Measurements from ENCODE around the gene LEF1.

LEF1 gene

DNA sequence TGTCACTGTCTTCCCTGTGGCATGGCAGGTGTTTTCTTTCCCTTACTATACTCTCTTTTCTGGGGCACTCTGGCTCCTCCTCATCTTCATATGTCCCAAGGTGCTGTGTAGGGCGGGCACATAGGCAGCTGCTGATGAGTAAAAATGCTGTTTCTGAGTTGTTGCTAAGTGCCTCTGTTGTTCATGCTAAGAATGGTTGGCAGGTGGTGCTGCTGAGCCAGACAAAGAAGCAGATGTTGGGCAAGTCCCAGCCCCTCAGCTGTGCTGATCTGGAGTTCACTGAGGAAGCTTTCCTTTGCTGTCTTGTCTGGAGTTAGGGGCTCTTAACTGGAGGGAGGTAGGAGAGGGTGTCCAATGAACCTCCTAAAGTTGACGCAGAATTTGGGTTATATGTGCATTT, 138.4 kb downstream of the LEF1 start:
- TF ChIP-seq, protein P1, sequence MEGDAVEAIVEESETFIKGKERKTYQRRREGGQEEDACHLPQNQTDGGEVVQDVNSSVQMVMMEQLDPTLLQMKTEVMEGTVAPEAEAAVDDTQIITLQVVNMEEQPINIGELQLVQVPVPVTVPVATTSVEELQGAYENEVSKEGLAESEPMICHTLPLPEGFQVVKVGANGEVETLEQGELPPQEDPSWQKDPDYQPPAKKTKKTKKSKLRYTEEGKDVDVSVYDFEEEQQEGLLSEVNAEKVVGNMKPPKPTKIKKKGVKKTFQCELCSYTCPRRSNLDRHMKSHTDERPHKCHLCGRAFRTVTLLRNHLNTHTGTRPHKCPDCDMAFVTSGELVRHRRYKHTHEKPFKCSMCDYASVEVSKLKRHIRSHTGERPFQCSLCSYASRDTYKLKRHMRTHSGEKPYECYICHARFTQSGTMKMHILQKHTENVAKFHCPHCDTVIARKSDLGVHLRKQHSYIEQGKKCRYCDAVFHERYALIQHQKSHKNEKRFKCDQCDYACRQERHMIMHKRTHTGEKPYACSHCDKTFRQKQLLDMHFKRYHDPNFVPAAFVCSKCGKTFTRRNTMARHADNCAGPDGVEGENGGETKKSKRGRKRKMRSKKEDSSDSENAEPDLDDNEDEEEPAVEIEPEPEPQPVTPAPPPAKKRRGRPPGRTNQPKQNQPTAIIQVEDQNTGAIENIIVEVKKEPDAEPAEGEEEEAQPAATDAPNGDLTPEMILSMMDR (IDR thresholded peaks at IDR 0.05), result no peak
- peaks cover 80 to 99% (median 99%) of the 10 kb centered on the region in 3 donors for H3K36me3 ChIP-seq
- no peak overlapping the region for H3K4me3 ChIP-seq
- intact Hi-C loops (cut with DNase I; ENCODE audit: low total_unique reads), result no loop called here
- no peak overlapping the region for H3K27ac ChIP-seq
- no peaks in the 10 kb centered on the region for H3K9me3 ChIP-seq
- no peaks in the 10 kb centered on the region for H3K27me3 ChIP-seq
- H3K4me1 ChIP-seq, result no peaks in the 10 kb centered on the region
- no peak for DNase-seq

DNA sequence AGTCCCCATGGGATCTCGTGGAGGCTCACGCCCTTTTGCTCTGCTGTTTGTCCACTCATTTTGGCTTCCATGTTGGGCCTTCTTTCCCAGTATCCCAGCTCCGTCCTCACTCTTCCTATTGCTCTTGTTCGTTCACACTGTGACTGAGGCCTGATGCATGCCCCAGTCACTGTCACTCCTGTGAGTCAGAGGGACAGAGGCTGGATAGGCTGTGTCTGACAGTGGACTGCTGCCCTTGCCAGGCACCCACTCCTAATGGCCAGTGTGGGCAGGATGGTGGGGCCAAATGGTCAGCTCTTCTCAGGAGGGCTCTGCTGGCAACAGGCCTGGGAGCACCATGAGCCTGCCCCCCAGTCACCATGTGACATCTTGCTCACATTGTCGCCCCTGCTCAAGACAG, 139.0 kb downstream of the LEF1 start:
- intact Hi-C loops (cut with DNase I; ENCODE audit: low total_unique reads), result no loop called here
- H3K36me3 ChIP-seq, result peaks cover 82 to 99% (median 98%) of the 10 kb centered on the region in 3 donors
- DNase-seq, result no peak

DNA sequence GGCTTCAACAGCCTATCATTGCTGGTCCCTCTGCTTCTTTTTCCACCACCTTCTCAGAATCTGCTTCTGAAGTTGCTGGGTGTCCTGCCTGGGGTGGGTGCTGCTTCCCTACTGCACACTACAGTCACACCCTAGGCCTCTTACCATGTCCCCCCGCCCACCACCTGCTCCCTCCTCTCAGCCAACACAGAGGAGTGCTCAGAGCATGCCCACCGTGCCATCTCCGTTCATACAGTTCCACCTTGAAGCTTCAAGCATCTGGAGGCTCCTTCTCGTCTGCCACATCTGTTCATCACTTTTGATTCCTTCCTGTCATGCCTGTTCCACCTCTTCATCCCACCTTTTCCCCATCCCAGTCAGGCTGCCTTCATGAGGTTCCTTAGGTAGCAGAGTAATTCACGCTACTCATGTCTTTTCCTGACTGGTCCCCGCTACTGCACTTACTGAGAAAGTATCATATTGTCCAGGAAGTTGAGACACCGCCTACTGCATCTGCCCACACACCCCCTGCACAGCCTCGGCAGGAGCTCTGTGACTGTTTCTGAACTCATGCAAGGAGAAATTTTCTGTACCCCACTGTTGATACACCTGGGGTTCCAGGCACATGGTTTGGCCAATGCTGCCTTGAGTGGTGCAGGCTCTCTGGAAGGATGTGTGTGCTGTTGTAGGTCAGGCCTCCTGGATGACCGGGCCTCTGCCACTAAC, 139.6 kb downstream of the LEF1 start:
- no peaks in the 10 kb centered on the region for H3K9me3 ChIP-seq
- DNase-seq, result no peak
- H3K27me3 ChIP-seq, result no peaks in the 10 kb centered on the region
- no peaks in the 10 kb centered on the region for H3K4me1 ChIP-seq
- no peak overlapping the region for H3K27ac ChIP-seq
- TF ChIP-seq, protein P1 (IDR thresholded peaks at IDR 0.05), result no peak
- peaks cover 82 to 99% (median 98%) of the 10 kb centered on the region in 3 donors for H3K36me3 ChIP-seq
- no peak overlapping the region for H3K4me3 ChIP-seq
- intact Hi-C loops (cut with DNase I; ENCODE audit: low total_unique reads), result no loop called here

More for the DNA sequence above, 139.0 kb downstream of the LEF1 start:
- Histone ChIP-seq H3K27ac (no peak overlapping the region), H3K4me3 (no peak overlapping the region), H3K9me3 (no peaks in the 10 kb centered on the region), H3K4me1 (no peaks in the 10 kb centered on the region), H3K27me3 (no peaks in the 10 kb centered on the region)
- TF ChIP-seq, protein P1 (IDR thresholded peaks at IDR 0.05), result no peak

DNA sequence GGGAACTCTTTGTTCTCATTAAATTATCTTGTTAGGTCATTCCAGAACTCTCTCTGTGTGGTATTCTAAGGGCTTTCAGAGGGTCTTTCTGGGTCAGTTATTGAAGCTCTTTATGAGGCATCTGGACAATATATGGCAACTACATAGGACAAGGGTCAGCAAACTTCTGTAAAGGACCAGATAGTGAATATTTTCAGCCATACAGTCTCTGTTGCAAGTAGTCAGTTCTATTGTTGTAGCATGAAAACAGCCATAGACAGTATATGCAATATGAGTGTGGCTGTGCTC, 143.9 kb downstream of the LEF1 start:
- intact Hi-C loops (cut with DNase I; ENCODE audit: low total_unique reads), result no loop called here
- TF ChIP-seq, protein P1 (IDR thresholded peaks at IDR 0.05), result no peak
- no peaks in the 10 kb centered on the region for H3K4me1 ChIP-seq
- no peak for DNase-seq
- no peak overlapping the region for H3K27ac ChIP-seq
- H3K27me3 ChIP-seq, result no peaks in the 10 kb centered on the region
- H3K36me3 ChIP-seq, result peaks cover 83 to 98% (median 83%) of the 10 kb centered on the region in 3 donors
- H3K4me3 ChIP-seq, result no peak overlapping the region
- no peaks in the 10 kb centered on the region for H3K9me3 ChIP-seq

DNA sequence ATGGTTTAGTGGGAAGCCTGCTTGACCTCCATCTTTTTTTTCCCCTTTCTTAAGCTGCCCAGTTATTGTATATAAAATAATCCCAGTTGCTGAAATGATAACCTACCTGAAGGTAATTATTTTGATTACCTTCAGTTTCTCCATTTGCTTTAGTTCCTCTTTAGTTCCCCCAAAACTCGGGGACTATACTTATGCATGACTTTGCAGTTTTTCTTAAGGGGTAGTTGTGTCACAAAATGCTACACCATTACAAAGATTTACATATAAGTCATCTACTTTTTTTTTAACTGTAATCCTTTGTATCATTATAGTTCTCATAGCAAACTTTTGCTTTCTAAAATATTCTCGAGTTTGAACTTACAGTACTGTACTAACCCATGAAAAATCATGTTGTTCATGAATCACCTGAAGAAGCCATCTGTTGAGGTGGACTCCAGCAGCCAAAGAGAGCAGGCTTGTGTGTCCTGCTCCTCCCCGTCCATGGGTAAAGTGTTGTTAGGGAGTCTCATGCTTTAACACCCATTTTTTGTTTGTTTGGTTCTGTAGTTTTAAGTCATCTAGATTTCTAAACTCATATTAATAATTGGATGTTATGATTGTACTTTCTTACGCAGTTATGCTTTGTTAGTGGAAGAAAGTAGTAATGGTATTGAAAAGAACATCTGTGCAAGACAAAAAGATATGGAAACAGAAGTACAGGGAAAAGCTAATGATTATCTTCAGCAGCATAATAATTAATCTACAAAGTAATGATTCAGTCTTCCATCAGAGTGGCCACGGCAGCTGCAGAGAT, 144.5 kb downstream of the LEF1 start:
- intact Hi-C loops (cut with DNase I; ENCODE audit: low total_unique reads), result no loop called here
- Histone ChIP-seq H3K4me1 (no peaks in the 10 kb centered on the region), H3K36me3 (peaks cover 83 to 98% (median 83%) of the 10 kb centered on the region in 3 donors), H3K9me3 (no peaks in the 10 kb centered on the region), H3K27me3 (no peaks in the 10 kb centered on the region), H3K27ac (no peak overlapping the region), H3K4me3 (no peak overlapping the region)
- TF ChIP-seq, protein P1 (IDR thresholded peaks at IDR 0.05), result no peak
- DNase-seq, result no peak
